H1 (cell line): ENCODE data around the gene OSTF1. TPM values are rescaled to one million over a fixed set of nuclear protein-coding genes. Genes with fewer than 3 reads are reported as not detected.

Source experiments
- CTCF ChIA-PET: fragments of 300-600 bp; sonication (Branson Sonifier 250); formaldehyde crosslinking; loops from one replicate; lab custom pipeline; 2021; ENCODE audit not compliant: partially characterized antibody; lab: Charles Lee
- POLR2A ChIA-PET: fragments of 300-600 bp; sonication (Branson Sonifier 250); formaldehyde crosslinking; loops from one replicate; lab custom pipeline; 2021; ENCODE audit warnings: inconsistent platforms; ENCODE audit not compliant: partially characterized antibody; lab: Charles Lee
- DNase-seq, 2 experiments: peaks; one replicate each; pipeline versions ENCODE4 v3.0.0 to v3.0.0-alpha.2; 2010 to 2022; ENCODE audit warnings: low spot score in 2 of 2, low read depth in 1 of 2, mixed read lengths in 1 of 2
- FAIRE-seq: peaks from 2 replicates; lab custom pipeline; 2011; peaks lifted over from hg19 to GRCh38; lab: Jason Lieb, UNC
- H2AFZ ChIP-seq: 2 replicates; pipeline ENCODE4 v1.8.1; 2012; ENCODE audit warnings: low read length, inconsistent platforms
- H2AK5ac ChIP-seq: 2 replicates; pipeline ENCODE4 v1.6.1; 2013; ENCODE audit warnings: low read depth, low read length
- H2BK120ac ChIP-seq: replicated peaks from 2 replicates; pipeline ENCODE3; 2013; ENCODE audit warnings: low read depth, low read length, inconsistent platforms
- H2BK12ac ChIP-seq: 2 replicates; pipeline ENCODE4 v1.6.1; 2013; ENCODE audit warnings: low read depth, low read length
- H2BK15ac ChIP-seq: 2 replicates; pipeline ENCODE4 v1.6.1; 2013; ENCODE audit warnings: low read length
- H2BK20ac ChIP-seq: 2 replicates; pipeline ENCODE4 v1.6.1; 2013; ENCODE audit warnings: low read length
- H2BK5ac ChIP-seq: 2 replicates; pipeline ENCODE4 v1.6.1; 2013; ENCODE audit warnings: low read depth, low read length
- H3K14ac ChIP-seq: 2 replicates; pipeline ENCODE4 v1.6.1; 2013; ENCODE audit warnings: inconsistent platforms; ENCODE audit not compliant: insufficient read length
- H3K18ac ChIP-seq: 2 replicates; pipeline ENCODE4 v1.6.1; 2013; ENCODE audit warnings: low read length; ENCODE audit errors: extremely low read depth
- H3K23ac ChIP-seq: 2 replicates; pipeline ENCODE4 v1.6.1; 2013; ENCODE audit warnings: inconsistent platforms; ENCODE audit not compliant: insufficient read length
- H3K23me2 ChIP-seq: 2 replicates; pipeline ENCODE4 v1.6.1; 2013; ENCODE audit warnings: low read depth, low read length
- H3K27ac ChIP-seq: 2 replicates; pipeline ENCODE4 v1.6.1; 2011; ENCODE audit warnings: low read depth, low read length, inconsistent platforms
- H3K27me3 ChIP-seq, 4 experiments: replicated peaks in 1 of 4; 1 replicate in 1 of 4; 2 replicates in 3 of 4; pipeline versions ENCODE4 v1.6.1 to v1.8.1; 2011 to 2013; ENCODE audit warnings: low read length in 3 of 4, mild to moderate bottlenecking in 3 of 4, inconsistent platforms in 2 of 4, mixed read lengths in 2 of 4, moderate library complexity in 1 of 4; ENCODE audit not compliant: control insufficient read depth in 3 of 4, insufficient read depth in 3 of 4; ENCODE audit errors: extremely low read depth in 1 of 4
- H3K36me3 ChIP-seq, 4 experiments: 2 replicates each; pipeline versions ENCODE4 v1.6.1 to v1.8.1; 2011 to 2013; ENCODE audit warnings: mild to moderate bottlenecking in 4 of 4, low read length in 3 of 4, moderate library complexity in 2 of 4, control low read depth in 1 of 4, inconsistent platforms in 1 of 4; ENCODE audit not compliant: insufficient read depth in 4 of 4, control insufficient read depth in 2 of 4
- H3K4ac ChIP-seq: replicated peaks from 2 replicates; pipeline ENCODE3; 2013; ENCODE audit warnings: low read length, low read depth, mixed read lengths, inconsistent platforms; ENCODE audit not compliant: insufficient read length
- H3K4me1 ChIP-seq, 4 experiments: replicated peaks in 1 of 4; 1 replicate in 1 of 4; 2 replicates in 3 of 4; pipeline versions ENCODE4 v1.6.1 to v1.8.1; 2011 to 2013; ENCODE audit warnings: low read length in 3 of 4, inconsistent platforms in 2 of 4, mixed read lengths in 1 of 4; ENCODE audit not compliant: insufficient read depth in 4 of 4, control insufficient read depth in 3 of 4
- H3K4me2 ChIP-seq, 2 experiments: 2 replicates each; pipeline versions ENCODE4 v1.6.1 to v1.8.1; 2011 to 2013; ENCODE audit warnings: low read depth in 2 of 2, low read length in 2 of 2, control low read depth in 1 of 2, inconsistent platforms in 1 of 2, mild to moderate bottlenecking in 1 of 2; ENCODE audit not compliant: insufficient read depth in 1 of 2
- H3K4me3 ChIP-seq, 4 experiments: fragments of 200-600, 300-600 bp in 1 of 4; sonication (generic), shearing (Covaris generic), sonication (Bioruptor Twin) in 1 of 4; 2 replicates each; pipeline versions ENCODE4 v1.5.1 to v1.8.1; 2011 to 2016; ENCODE audit warnings: low read length in 4 of 4, low read depth in 3 of 4, control low read depth in 2 of 4, inconsistent platforms in 2 of 4, mild to moderate bottlenecking in 2 of 4, mixed read lengths in 1 of 4, moderate library complexity in 1 of 4; ENCODE audit not compliant: insufficient read depth in 2 of 4; ENCODE audit errors: extremely low read depth in 1 of 4
- H3K56ac ChIP-seq: replicated peaks from 2 replicates; pipeline ENCODE3; 2013; ENCODE audit warnings: low read depth, mild to moderate bottlenecking, mixed read lengths, low read length, inconsistent platforms; ENCODE audit not compliant: insufficient read length
- H3K79me1 ChIP-seq: 2 replicates; pipeline ENCODE4 v1.6.1; 2013; ENCODE audit warnings: low read depth, low read length, control low read depth
- H3K79me2 ChIP-seq, 2 experiments: 2 replicates each; pipeline versions ENCODE4 v1.6.1 to v1.8.1; 2012 to 2013; ENCODE audit warnings: low read length in 2 of 2, mild to moderate bottlenecking in 2 of 2, inconsistent platforms in 1 of 2; ENCODE audit not compliant: insufficient read depth in 2 of 2, control insufficient read depth in 1 of 2
- H3K9ac ChIP-seq, 4 experiments: replicated peaks in 1 of 4; 1 replicate in 1 of 4; 2 replicates in 3 of 4; pipeline versions ENCODE4 v1.6.1 to v1.8.1; 2011 to 2013; ENCODE audit warnings: low read depth in 3 of 4, low read length in 3 of 4, control low read depth in 2 of 4, mild to moderate bottlenecking in 2 of 4, moderate library complexity in 2 of 4, inconsistent platforms in 1 of 4; ENCODE audit errors: extremely low read depth in 1 of 4
- H3K9me3 ChIP-seq, 2 experiments: 2 replicates each; pipeline versions ENCODE4 v1.6.1 to v1.8.1; 2012 to 2013; ENCODE audit warnings: mild to moderate bottlenecking in 2 of 2, moderate library complexity in 2 of 2, control low read depth in 1 of 2, inconsistent platforms in 1 of 2, low read depth in 1 of 2, low read length in 1 of 2, mixed read lengths in 1 of 2; ENCODE audit not compliant: insufficient read depth in 2 of 2
- H4K20me1 ChIP-seq, 2 experiments: replicated peaks in 1 of 2; 2 replicates each; pipeline versions ENCODE3 to v1.8.1; 2011 to 2013; ENCODE audit warnings: inconsistent platforms in 2 of 2, low read length in 2 of 2, mild to moderate bottlenecking in 1 of 2; ENCODE audit not compliant: insufficient read depth in 2 of 2, control insufficient read depth in 1 of 2
- H4K5ac ChIP-seq: 2 replicates; pipeline ENCODE4 v1.6.1; 2013; ENCODE audit warnings: low read length, low read depth, mixed read lengths, inconsistent platforms; ENCODE audit not compliant: insufficient read length
- H4K8ac ChIP-seq: 2 replicates; pipeline ENCODE4 v1.8.0; 2013; ENCODE audit warnings: mild to moderate bottlenecking, moderate library complexity, low read length, inconsistent platforms; ENCODE audit not compliant: insufficient read depth; ENCODE audit errors: extremely low read depth
- H4K91ac ChIP-seq: replicated peaks from 2 replicates; pipeline ENCODE3; 2013; ENCODE audit warnings: low read length, mixed read lengths, inconsistent platforms; ENCODE audit not compliant: insufficient read length
- CHD2 ChIP-seq: IDR thresholded peaks from 2 replicates; pipeline ENCODE4 v1.6.1; 2012; ENCODE audit warnings: low read length, improper control_type of control experiment
- FOSL1 ChIP-seq: IDR thresholded peaks from 2 replicates; pipeline ENCODE4 v1.6.1; 2011; ENCODE audit warnings: mild to moderate bottlenecking, low read depth, low read length, moderate library complexity; ENCODE audit not compliant: insufficient read depth
- MAFK ChIP-seq: IDR thresholded peaks from 2 replicates; pipeline ENCODE4 v1.6.1; 2012; ENCODE audit warnings: low read depth, mild to moderate bottlenecking, improper control_type of control experiment, low read length
- MAX ChIP-seq: IDR thresholded peaks from 2 replicates; pipeline ENCODE4 v1.6.1; 2012; ENCODE audit warnings: inconsistent platforms
- TBP ChIP-seq: IDR thresholded peaks from 2 replicates; pipeline ENCODE4 v1.6.1; 2011; ENCODE audit warnings: low read depth, low read length, improper control_type of control experiment
- TEAD4 ChIP-seq: IDR thresholded peaks from 2 replicates; pipeline ENCODE4 v1.6.1; 2012; ENCODE audit warnings: low read depth, low read length, inconsistent platforms, mixed read lengths
- WGBS, 2 experiments: shearing (Covaris generic) in 1 of 2; methylation state at CpG; one replicate each; pipeline versions ENCODE4 v1.1.6 to v1.1.7; 2013 to 2015; ENCODE audit warnings: low lambda C conversion rate in 2 of 2, mixed read lengths in 2 of 2, inconsistent platforms in 1 of 2, low coverage in 1 of 2, missing lambda C conversion rate in 1 of 2; ENCODE audit not compliant: insufficient replicate concordance in 2 of 2, insufficient coverage in 1 of 2, insufficient read length in 1 of 2; ENCODE audit errors: extremely low coverage in 1 of 2, missing lambda C conversion rate in 1 of 2; 5-methylcytosine and 5-hydroxymethylcytosine counted together
- polyA plus RNA-seq, 7 experiments: library from polyadenylated mRNA; depleted of rRNA in 3 of 7; stranded (reverse) in 5 of 7; unstranded in 2 of 7; fragments of >200 nt in 5 of 7; fragments of 200-250 nt in 2 of 7; gene quantifications; 1 replicate in 5 of 7; 2 replicates in 1 of 7; 4 replicates in 1 of 7; pipeline versions ENCODE4 v1.2.1 to v1.2.3, GENCODE V29; 2011 to 2013; ENCODE audit warnings: missing spikeins in 2 of 7, mixed read lengths in 2 of 7
- total RNA-seq: library from RNA; stranded (reverse); fragmentation: NEBNext Ultra II Directional; extraction: Animal tissue kit (Norgen Biotek cat#: 25700); gene quantifications from 2 replicates; pipeline ENCODE4 v1.2.1, GENCODE V29; 2021

OSTF1 gene
- total and polyA plus RNA-seq, 2 of the 8 experiments (the other 6 are each of a cell fraction or from before 2014, with no cell fraction given): 5.0 to 18.9 TPM

GRCh38 chr9:75163764-75164163 is 75.5 kb downstream of the OSTF1 start:
- no peak overlapping the region for H2AFZ ChIP-seq
- H3K27ac ChIP-seq: no peak overlapping the region
- ChIA-PET POLR2A (no interaction called here), CTCF (interaction anchor here (0.6 to 1.4 kb wide), 2 partner anchors 11 to 36 kb away, joined by 3 to 4 read pairs; no protein-coding TSS in a partner anchor)
- WGBS, 2 experiments: 82% methylated on average over 5 of the region's 5 CpGs; no CpG with 5 or more reads in 1 of the 2 experiments
- H3K4me1 ChIP-seq: no peaks in the 10 kb centered on the region
- no peaks in the 10 kb centered on the region for H3K79me1 ChIP-seq
- no peaks in the 10 kb centered on the region for H3K36me3 ChIP-seq
- no peak overlapping the region for H2BK15ac ChIP-seq
- no peaks in the 10 kb centered on the region for H3K79me2 ChIP-seq
- H3K9ac ChIP-seq: no peak overlapping the region
- no peak overlapping the region for H2BK12ac ChIP-seq
- no peak overlapping the region for H3K4me3 ChIP-seq
- H3K14ac ChIP-seq: no peak overlapping the region
- no peak overlapping the region for H3K23ac ChIP-seq
- H2BK20ac ChIP-seq: no peak overlapping the region
- DNase-seq (no peak), FAIRE-seq (no peak)
- H3K4ac ChIP-seq: no peak overlapping the region
- H4K91ac ChIP-seq: no peak overlapping the region
- H2BK120ac ChIP-seq: no peak overlapping the region
- no peak overlapping the region for H2BK5ac ChIP-seq
- H3K56ac ChIP-seq: no peak overlapping the region
- H3K23me2 ChIP-seq: no peaks in the 10 kb centered on the region
- no peak overlapping the region for H2AK5ac ChIP-seq
- no peaks in the 10 kb centered on the region for H4K20me1 ChIP-seq
- no peaks in the 10 kb centered on the region for H3K27me3 ChIP-seq
- H4K8ac ChIP-seq: peak overlapping the region; percentile 14; the same call in 1 of the 2 replicates
- H4K5ac ChIP-seq: no peak overlapping the region
- H3K4me2 ChIP-seq: no peak overlapping the region
- no peak overlapping the region for H3K18ac ChIP-seq
- H3K9me3 ChIP-seq: peaks cover 4 to 5% of the 10 kb centered on the region in 2 experiments; a peak in 3 of 4 replicates
- TF ChIP-seq MAFK: no peak
- no peak for TF ChIP-seq CHD2
- TF ChIP-seq MAX: no peak
- TF ChIP-seq FOSL1: no peak
- TF ChIP-seq TBP: no peak
- no peak for TF ChIP-seq TEAD4
